Caco-2 (cell line): Measurements from ENCODE around the gene RHOU. TPM values are rescaled to one million over a fixed set of nuclear protein-coding genes. Genes with fewer than 3 reads are reported as not detected.

Experiments used
- BruUV-seq: library from RNA; stranded (reverse); fragments of 400-500 nt; replicated peaks from 2 replicates; lab custom pipeline; 2021; lab: Mats Ljungman, UMichigan
- CTCF ChIA-PET: fragments of 300-600 bp; sonication (Branson Sonifier 250); formaldehyde crosslinking; loops from one replicate; lab custom pipeline; 2022; ENCODE audit warnings: antibody characterized with exemption; lab: Charles Lee
- POLR2A ChIA-PET: fragments of 300-600 bp; sonication (Branson Sonifier 250); formaldehyde crosslinking; loops from one replicate; lab custom pipeline; 2022; ENCODE audit warnings: antibody characterized with exemption; lab: Charles Lee
- DNase-seq, 2 experiments: peaks; one replicate each; pipeline versions ENCODE4 v3.0.0 to v3.0.0-alpha.2; 2020 to 2022
- H3K27me3 ChIP-seq: replicated peaks from 2 replicates; pipeline ENCODE4 v1.6.0; 2011; ENCODE audit warnings: low read length; ENCODE audit not compliant: control insufficient read depth, insufficient read depth
- H3K36me3 ChIP-seq: 2 replicates; pipeline ENCODE4 v1.5.1; 2011; ENCODE audit warnings: low read length; ENCODE audit not compliant: control insufficient read depth, insufficient read depth
- H3K4me1 ChIP-seq: fragments of 250-450 bp; sonication (Bioruptor Pico); 2 replicates; pipeline ENCODE4 v1.5.1; 2020; ENCODE audit warnings: mild to moderate bottlenecking
- H3K4me3 ChIP-seq: 2 replicates; pipeline ENCODE4 v1.5.1; 2011; ENCODE audit warnings: low read depth, mild to moderate bottlenecking, control low read depth, low read length
- H3K9me3 ChIP-seq: fragments of 250-450 bp; sonication (Bioruptor Pico); 2 replicates; pipeline ENCODE4 v1.5.1; 2020; ENCODE audit warnings: mild to moderate bottlenecking, moderate library complexity
- H3K27ac Mint-ChIP-seq: one replicate; pipeline ENCODE4 v1.8.0; 2022; ENCODE audit warnings: mixed read lengths; ENCODE audit not compliant: unreplicated experiment
- H3K27me3 Mint-ChIP-seq: one replicate; pipeline ENCODE4 v1.8.0; 2022; ENCODE audit warnings: mixed read lengths; ENCODE audit not compliant: insufficient read depth, unreplicated experiment
- H3K36me3 Mint-ChIP-seq: one replicate; pipeline ENCODE4 v1.8.0; 2022; ENCODE audit warnings: mild to moderate bottlenecking, mixed read lengths; ENCODE audit not compliant: insufficient read depth, unreplicated experiment
- H3K4me1 Mint-ChIP-seq: one replicate; pipeline ENCODE4 v1.8.0; 2022; ENCODE audit warnings: low read depth, mixed read lengths; ENCODE audit not compliant: unreplicated experiment
- H3K4me3 Mint-ChIP-seq: one replicate; pipeline ENCODE4 v1.8.0; 2022; ENCODE audit warnings: mild to moderate bottlenecking, moderate library complexity, mixed read lengths; ENCODE audit not compliant: unreplicated experiment
- H3K9me3 Mint-ChIP-seq: one replicate; pipeline ENCODE4 v1.8.0; 2022; ENCODE audit warnings: mixed read lengths; ENCODE audit not compliant: unreplicated experiment
- CTCF ChIP-seq, 2 experiments: fragments of 200-600 bp in 1 of 2; IDR thresholded peaks; 1 replicate in 1 of 2; 2 replicates in 1 of 2; pipeline versions ENCODE4 v1.5.1 to v1.8.0; 2011 to 2022; ENCODE audit warnings: antibody characterized with exemption in 1 of 2, control low read depth in 1 of 2, inconsistent platforms in 1 of 2, low read depth in 1 of 2, low read length in 1 of 2, mild to moderate bottlenecking in 1 of 2, moderate library complexity in 1 of 2; ENCODE audit not compliant: insufficient read depth in 1 of 2, severe bottlenecking in 1 of 2, unreplicated experiment in 1 of 2
- intact Hi-C: fragments of 100-400 bp; cut with micrococcal nuclease; formaldehyde crosslinking; loops from one replicate; pipeline ENCODE4 v1.10.0; 2022; ENCODE audit not compliant: unreplicated experiment
- total RNA-seq: library from RNA; stranded (reverse); gene quantifications from 2 replicates; pipeline ENCODE4 v1.2.3, GENCODE V29; 2022

RHOU gene
- total RNA-seq, 1 experiment from 2014 or later, result 17.4 TPM

- Histone ChIP-seq H3K36me3 (no peaks in the 10 kb centered on the region), H3K4me3 (no peak overlapping the region), H3K27me3 (no peaks in the 10 kb centered on the region), H3K9me3 (no peaks in the 10 kb centered on the region), H3K4me1 (peaks cover 11% of the 10 kb centered on the region)
- no peak overlapping the region for H3K27ac Mint-ChIP-seq
- peaks cover 2% of the 10 kb centered on the region for H3K36me3 Mint-ChIP-seq
- no peaks in the 10 kb centered on the region for H3K27me3 Mint-ChIP-seq
- POLR2A ChIA-PET, result no interaction called here
- intact Hi-C loops, result no loop called here
- no peak for DNase-seq
- peaks cover 22% of the 10 kb centered on the region for H3K4me1 Mint-ChIP-seq
- CTCF ChIA-PET, result no interaction called here
- no peak overlapping the region for H3K4me3 Mint-ChIP-seq
- no TSS peak for BruUV-seq
- H3K9me3 Mint-ChIP-seq, result peaks cover 11% of the 10 kb centered on the region
- no peak for TF ChIP-seq CTCF (IDR thresholded peaks at IDR 0.05; ENCODE audit: insufficient read depth in 1 of 2, low read depth in 1 of 2, low read length in 1 of 2, severe bottlenecking in 1 of 2, unreplicated experiment in 1 of 2)
Observed at GRCh38 chr1:228752675-228753265, 17.5 kb downstream of the RHOU start.

- CTCF ChIA-PET, result no interaction called here
Observed at GRCh38 chr1:228753287-228753686, 18.0 kb downstream of the RHOU start.

GRCh38 chr1:228753786-228754360 is 18.6 kb downstream of the RHOU start:
- POLR2A ChIA-PET, result no interaction called here

More at GRCh38 chr1:228753287-228753686, 18.0 kb downstream of the RHOU start:
- POLR2A ChIA-PET, result no interaction called here
- no peak overlapping the region for H3K4me3 ChIP-seq
- H3K36me3 Mint-ChIP-seq, result no peaks in the 10 kb centered on the region
- H3K4me1 Mint-ChIP-seq, result peaks cover 16% of the 10 kb centered on the region
- no peaks in the 10 kb centered on the region for H3K9me3 ChIP-seq
- H3K9me3 Mint-ChIP-seq, result peaks cover 11% of the 10 kb centered on the region
- no peak for TF ChIP-seq CTCF (IDR thresholded peaks at IDR 0.05; ENCODE audit: insufficient read depth in 1 of 2, low read depth in 1 of 2, low read length in 1 of 2, severe bottlenecking in 1 of 2, unreplicated experiment in 1 of 2)
- no peaks in the 10 kb centered on the region for H3K27me3 ChIP-seq
- no peak overlapping the region for H3K27ac Mint-ChIP-seq
- no peaks in the 10 kb centered on the region for H3K27me3 Mint-ChIP-seq
- no peak overlapping the region for H3K4me3 Mint-ChIP-seq
- BruUV-seq, result no TSS peak
- DNase-seq, result no peak
- peaks cover 6% of the 10 kb centered on the region; the same call in 1 of the 2 replicates for H3K4me1 ChIP-seq
- H3K36me3 ChIP-seq, result no peaks in the 10 kb centered on the region
- intact Hi-C loops, result no loop called here

More at GRCh38 chr1:228753786-228754360, 18.6 kb downstream of the RHOU start:
- Histone ChIP-seq H3K27me3 (no peaks in the 10 kb centered on the region), H3K9me3 (no peaks in the 10 kb centered on the region), H3K4me3 (no peak overlapping the region), H3K4me1 (peaks cover under 1% of the 10 kb centered on the region; the same call in 1 of the 2 replicates), H3K36me3 (no peaks in the 10 kb centered on the region)
- Mint-ChIP-seq H3K9me3 (peaks cover 11% of the 10 kb centered on the region), H3K27ac (no peak overlapping the region), H3K4me3 (no peak overlapping the region), H3K36me3 (no peaks in the 10 kb centered on the region), H3K4me1 (peaks cover 15% of the 10 kb centered on the region), H3K27me3 (no peaks in the 10 kb centered on the region)
- CTCF ChIA-PET, result interaction anchor here (0.6 kb wide), 1 partner anchor 66 kb away, joined by 4 read pairs; no protein-coding TSS in a partner anchor
- TF ChIP-seq CTCF (IDR thresholded peaks at IDR 0.05; ENCODE audit: insufficient read depth in 1 of 2, low read depth in 1 of 2, low read length in 1 of 2, severe bottlenecking in 1 of 2, unreplicated experiment in 1 of 2), result no peak
- intact Hi-C loops, result no loop called here
- no TSS peak for BruUV-seq
- no peak for DNase-seq
